Fibroblast of pulmonary artery (primary cell): Measurements from ENCODE around the gene RHBDD1.

Experiments used
- DNase-seq: peaks from one replicate; pipeline ENCODE4 v3.0.0-alpha.2; 2010; ENCODE audit warnings: low read depth
- H3K4me3 ChIP-seq: replicated peaks from 2 replicates; pipeline ENCODE4 v1.5.1; 2011; ENCODE audit warnings: low read depth, mild to moderate bottlenecking, control low read depth, low read length, moderate library complexity
- TF ChIP-seq, protein P1 (sequence below): IDR thresholded peaks from 2 replicates; pipeline ENCODE4 v1.5.1; 2011; ENCODE audit warnings: mild to moderate bottlenecking, control low read depth, low read length, inconsistent platforms; ENCODE audit errors: missing control alignments

Gene RHBDD1

GRCh38 chr2:226862623-226863022, 26.8 kb downstream of the RHBDD1 start:
- no peak for DNase-seq
- H3K4me3 ChIP-seq: no peak overlapping the region
- TF ChIP-seq, protein P1, sequence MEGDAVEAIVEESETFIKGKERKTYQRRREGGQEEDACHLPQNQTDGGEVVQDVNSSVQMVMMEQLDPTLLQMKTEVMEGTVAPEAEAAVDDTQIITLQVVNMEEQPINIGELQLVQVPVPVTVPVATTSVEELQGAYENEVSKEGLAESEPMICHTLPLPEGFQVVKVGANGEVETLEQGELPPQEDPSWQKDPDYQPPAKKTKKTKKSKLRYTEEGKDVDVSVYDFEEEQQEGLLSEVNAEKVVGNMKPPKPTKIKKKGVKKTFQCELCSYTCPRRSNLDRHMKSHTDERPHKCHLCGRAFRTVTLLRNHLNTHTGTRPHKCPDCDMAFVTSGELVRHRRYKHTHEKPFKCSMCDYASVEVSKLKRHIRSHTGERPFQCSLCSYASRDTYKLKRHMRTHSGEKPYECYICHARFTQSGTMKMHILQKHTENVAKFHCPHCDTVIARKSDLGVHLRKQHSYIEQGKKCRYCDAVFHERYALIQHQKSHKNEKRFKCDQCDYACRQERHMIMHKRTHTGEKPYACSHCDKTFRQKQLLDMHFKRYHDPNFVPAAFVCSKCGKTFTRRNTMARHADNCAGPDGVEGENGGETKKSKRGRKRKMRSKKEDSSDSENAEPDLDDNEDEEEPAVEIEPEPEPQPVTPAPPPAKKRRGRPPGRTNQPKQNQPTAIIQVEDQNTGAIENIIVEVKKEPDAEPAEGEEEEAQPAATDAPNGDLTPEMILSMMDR: no peak

DNA sequence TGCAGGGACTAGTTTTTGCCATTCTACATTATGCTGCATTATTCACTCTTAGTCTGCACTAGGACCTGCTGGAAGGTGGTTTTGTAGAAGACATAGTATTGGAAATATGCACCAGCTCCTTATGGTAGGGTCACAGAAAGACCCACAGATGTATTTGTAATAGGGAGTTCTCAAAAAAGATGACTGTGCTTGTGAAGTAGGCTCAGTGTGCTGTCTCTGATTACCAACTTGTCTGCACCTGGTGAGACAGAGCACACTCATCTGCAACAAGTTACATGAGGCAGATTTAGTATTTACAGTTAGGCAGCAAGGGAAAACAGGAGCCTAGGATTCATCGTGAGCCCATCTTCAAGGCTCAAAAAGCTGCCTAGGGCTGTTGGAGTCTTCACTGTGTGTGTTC, 29.4 kb downstream of the RHBDD1 start:
- DNase-seq: no peak
- TF ChIP-seq, protein P1: no peak
- no peak overlapping the region for H3K4me3 ChIP-seq

DNA sequence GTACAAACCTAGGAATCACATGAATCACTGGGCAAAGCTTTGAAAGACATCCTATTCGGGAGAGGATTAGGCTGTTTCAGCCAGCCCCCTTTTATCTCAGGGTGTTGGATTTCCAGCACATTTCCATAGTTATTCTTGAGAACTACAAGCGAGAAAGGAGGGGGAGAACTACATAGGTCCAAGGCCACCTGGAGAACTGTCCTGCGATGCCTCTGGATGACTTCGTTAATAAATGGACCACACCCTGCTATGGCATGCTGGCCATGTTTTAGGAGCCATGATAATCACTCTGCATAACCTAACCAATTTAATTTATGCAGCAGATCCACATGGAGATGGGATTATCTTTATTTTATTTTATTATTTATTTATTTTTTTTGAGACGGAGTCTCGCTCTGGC, 29.9 kb downstream of the RHBDD1 start:
- TF ChIP-seq, protein P1: no peak
- H3K4me3 ChIP-seq: no peak overlapping the region
- no peak for DNase-seq

DNA sequence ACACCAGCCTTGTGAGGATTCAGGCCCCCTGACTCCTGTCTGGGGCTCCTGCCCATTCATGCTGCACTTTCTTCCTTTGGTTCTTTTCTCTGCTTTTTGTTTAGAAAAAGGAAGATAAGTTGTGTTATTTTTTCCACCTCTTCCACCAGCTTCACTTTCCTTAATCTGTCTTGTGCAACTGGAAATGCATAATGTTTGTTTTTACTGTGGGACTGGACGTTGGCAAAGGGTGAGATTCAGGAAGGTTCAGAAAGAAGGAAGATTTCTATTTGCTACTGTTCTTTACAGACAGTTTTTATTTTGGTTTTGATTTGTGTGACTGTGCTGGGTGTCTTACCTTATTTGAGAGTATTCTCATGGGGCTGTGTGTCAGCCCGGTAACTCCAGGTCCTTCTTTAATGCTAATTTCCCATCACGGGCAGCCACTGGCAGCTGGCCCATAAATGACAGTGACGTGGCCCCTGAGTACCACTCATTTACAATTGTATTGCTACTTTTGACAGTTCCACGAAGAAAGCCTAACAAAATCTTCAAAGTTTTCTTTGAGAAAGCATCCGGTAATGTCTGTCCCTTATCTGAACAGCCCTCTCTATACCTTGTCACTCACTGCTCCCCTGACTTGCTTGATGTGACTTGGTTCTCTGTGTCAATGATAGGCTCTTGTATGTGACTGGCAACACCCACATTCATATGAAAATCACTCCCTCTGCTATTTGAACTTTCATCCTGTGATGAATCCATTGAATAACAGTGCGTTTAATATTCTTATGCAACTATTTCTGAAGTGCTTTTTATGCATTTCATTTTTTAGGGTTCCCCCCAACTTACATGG, 32.7 kb downstream of the RHBDD1 start:
- H3K4me3 ChIP-seq: no peak overlapping the region
- DNase-seq: peak; percentile 19
- TF ChIP-seq, protein P1: no peak

DNA sequence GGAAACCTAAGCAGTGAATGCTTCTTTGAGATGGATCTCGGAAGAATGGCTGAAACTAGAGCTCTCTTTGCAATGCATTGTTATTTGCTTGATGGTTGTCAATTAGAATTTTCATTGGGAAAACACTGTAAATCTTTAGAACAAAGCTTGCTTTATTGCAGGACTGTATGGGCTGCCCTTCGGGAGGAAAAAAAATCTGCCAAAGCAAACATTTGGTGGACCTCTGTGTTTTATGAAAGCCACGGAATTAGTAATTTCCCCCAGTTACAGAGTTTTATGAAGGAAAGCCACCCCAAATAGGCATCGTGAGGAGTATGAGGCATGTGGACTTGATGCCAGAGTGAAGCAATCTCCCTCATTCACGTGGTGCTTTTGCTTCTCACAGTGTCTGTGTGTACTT, 33.5 kb downstream of the RHBDD1 start:
- TF ChIP-seq, protein P1: no peak
- DNase-seq: peak; percentile 8
- H3K4me3 ChIP-seq: no peak overlapping the region

DNA sequence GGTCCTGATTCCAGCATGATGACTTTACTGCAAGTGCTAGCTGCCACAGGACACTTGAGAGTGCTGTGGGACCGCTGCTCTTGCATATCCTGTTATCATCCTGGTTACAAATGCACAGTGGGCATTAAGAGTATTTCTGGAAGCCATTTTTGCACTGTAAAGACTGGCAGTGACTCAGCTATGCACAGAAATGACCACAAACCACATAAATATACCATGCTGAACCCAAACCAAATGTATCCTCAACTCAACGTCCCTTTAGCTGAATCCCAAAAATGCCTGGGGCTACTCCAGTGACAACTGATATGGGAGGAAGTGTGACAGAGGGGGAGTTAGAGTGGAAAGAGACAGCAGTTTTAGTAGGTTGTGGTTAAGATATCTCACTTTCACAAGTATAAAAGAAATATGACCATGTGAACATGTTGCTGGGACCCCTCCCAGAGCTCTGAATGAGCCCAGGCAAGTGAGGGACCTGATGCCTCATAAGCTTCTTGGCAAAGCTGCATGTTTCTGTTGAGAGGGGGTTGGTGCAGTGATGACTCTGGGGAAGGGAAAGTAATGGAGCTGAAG, 37.3 kb downstream of the RHBDD1 start:
- TF ChIP-seq, protein P1: no peak
- DNase-seq: no peak

More for the DNA sequence above, 37.3 kb downstream of the RHBDD1 start:
- H3K4me3 ChIP-seq: no peak overlapping the region
